ENCODE data around the gene ARL8A. TPM values are rescaled to one million over a fixed set of nuclear protein-coding genes. Genes with fewer than 3 reads are reported as not detected.
"Not testable (repeated sequence)": the region's sequence is repeated elsewhere in the genome, so short reads cannot be mapped to it uniquely, and the experiment has no call there.

ARL8A gene
- total RNA-seq, 2 donors from 2014 or later, result 72.8 to 82.0 TPM

GRCh38 chr1:202145068-202145743 lies 669 bp upstream of the ARL8A start:
- Mint-ChIP-seq H3K27ac (no peak overlapping the region), H3K4me3 (peak overlapping the region; percentile 80), H3K9me3 (no peaks in the 10 kb centered on the region), H3K36me3 (ENCODE audit: low read depth) (peaks cover 6% of the 10 kb centered on the region), H3K27me3 (ENCODE audit: insufficient read depth) (peaks cover 8% of the 10 kb centered on the region), H3K4me1 (peaks cover 22% of the 10 kb centered on the region)
- no peak for TF ChIP-seq CTCF (conservative IDR thresholded peaks at IDR 0.05)
- peak; percentile 50 for DNase-seq
- WGBS, 2 experiments (ENCODE audit: insufficient coverage in 1 of 2, insufficient read length in 1 of 2), result 9 to 35% methylated on average over 3 to 13 of the region's 13 CpGs
- peaks cover 16% of the 10 kb centered on the region for H3K36me3 ChIP-seq (ENCODE audit: control insufficient read depth, insufficient read depth, low read length)
- peak overlapping the region; percentile 84 for H3K4me3 ChIP-seq (ENCODE audit: low read length)
- no peaks in the 10 kb centered on the region for H3K4me1 ChIP-seq (ENCODE audit: control insufficient read depth, insufficient read depth, low read length)
- H3K9me3 ChIP-seq (ENCODE audit: control insufficient read depth, low read length), result no peaks in the 10 kb centered on the region
- H3K27me3 ChIP-seq (ENCODE audit: control insufficient read depth, insufficient read depth, low read length, poor library complexity, severe bottlenecking), result no peaks in the 10 kb centered on the region
- peak overlapping the region; percentile 53 for H3K9ac ChIP-seq (ENCODE audit: extremely low read depth, low read length, poor library complexity, severe bottlenecking)
- H3K27ac ChIP-seq (ENCODE audit: low read depth, low read length), result no peak overlapping the region

- Histone ChIP-seq H3K27ac (ENCODE audit: low read depth, low read length) (no peak overlapping the region), H3K9ac (ENCODE audit: extremely low read depth, low read length, poor library complexity, severe bottlenecking) (peak overlapping the region; percentile 29), H3K4me1 (ENCODE audit: control insufficient read depth, insufficient read depth, low read length) (no peaks in the 10 kb centered on the region), H3K9me3 (ENCODE audit: control insufficient read depth, low read length) (no peaks in the 10 kb centered on the region), H3K4me3 (ENCODE audit: low read length) (peak overlapping the region; percentile 84), H3K27me3 (ENCODE audit: control insufficient read depth, insufficient read depth, low read length, poor library complexity, severe bottlenecking) (no peaks in the 10 kb centered on the region), H3K36me3 (ENCODE audit: control insufficient read depth, insufficient read depth, low read length) (peaks cover 16% of the 10 kb centered on the region)
- Mint-ChIP-seq H3K4me1 (peaks cover 22% of the 10 kb centered on the region), H3K4me3 (peak overlapping the region; percentile 80), H3K9me3 (no peaks in the 10 kb centered on the region), H3K27me3 (ENCODE audit: insufficient read depth) (peaks cover 8% of the 10 kb centered on the region), H3K36me3 (ENCODE audit: low read depth) (peaks cover 6% of the 10 kb centered on the region), H3K27ac (peak overlapping the region; percentile 61)
- WGBS, 2 experiments (ENCODE audit: insufficient coverage in 1 of 2, insufficient read length in 1 of 2), result 0% methylated on average over 11 to 58 of the region's 58 CpGs
- DNase-seq, result peak; percentile 56
- TF ChIP-seq CTCF (conservative IDR thresholded peaks at IDR 0.05), result no peak
Measured at GRCh38 chr1:202143768-202144401, 652 bp downstream of the ARL8A start.

- no peaks in the 10 kb centered on the region for H3K4me1 ChIP-seq (ENCODE audit: control insufficient read depth, insufficient read depth, low read length)
- H3K9ac ChIP-seq (ENCODE audit: extremely low read depth, low read length, poor library complexity, severe bottlenecking), result peak overlapping the region; percentile 29
- peak overlapping the region; percentile 84 for H3K4me3 ChIP-seq (ENCODE audit: low read length)
- 53 to 66% methylated on average over 10 to 17 of the region's 17 CpGs for WGBS, 2 experiments (ENCODE audit: insufficient coverage in 1 of 2, insufficient read length in 1 of 2)
- peak; percentile 50 for DNase-seq
- peaks cover 23% of the 10 kb centered on the region for H3K36me3 ChIP-seq (ENCODE audit: control insufficient read depth, insufficient read depth, low read length)
- no peaks in the 10 kb centered on the region for H3K9me3 Mint-ChIP-seq
- peaks cover 22% of the 10 kb centered on the region for H3K4me1 Mint-ChIP-seq
- H3K27me3 ChIP-seq (ENCODE audit: control insufficient read depth, insufficient read depth, low read length, poor library complexity, severe bottlenecking), result no peaks in the 10 kb centered on the region
- peak overlapping the region; percentile 61 for H3K27ac Mint-ChIP-seq
- no peak overlapping the region for H3K27ac ChIP-seq (ENCODE audit: low read depth, low read length)
- peaks cover 10% of the 10 kb centered on the region for H3K36me3 Mint-ChIP-seq (ENCODE audit: low read depth)
- peak overlapping the region; percentile 80 for H3K4me3 Mint-ChIP-seq
- H3K27me3 Mint-ChIP-seq (ENCODE audit: insufficient read depth), result peaks cover 8% of the 10 kb centered on the region
- no peaks in the 10 kb centered on the region for H3K9me3 ChIP-seq (ENCODE audit: control insufficient read depth, low read length)
- no peak for TF ChIP-seq CTCF (conservative IDR thresholded peaks at IDR 0.05)
Measured at GRCh38 chr1:202143011-202143767, 1.3 kb downstream of the ARL8A start.

GRCh38 chr1:202141468-202141867 lies 3.1 kb downstream of the ARL8A start:
- H3K9ac ChIP-seq (ENCODE audit: extremely low read depth, low read length, poor library complexity, severe bottlenecking); DNase-seq; H3K9me3 Mint-ChIP-seq; H3K27ac ChIP-seq (ENCODE audit: low read depth, low read length); H3K9me3 ChIP-seq (ENCODE audit: control insufficient read depth, low read length); H3K4me3 ChIP-seq (ENCODE audit: low read length); H3K4me1 ChIP-seq (ENCODE audit: control insufficient read depth, insufficient read depth, low read length); H3K4me3 Mint-ChIP-seq; H3K27me3 Mint-ChIP-seq (ENCODE audit: insufficient read depth); H3K27me3 ChIP-seq (ENCODE audit: control insufficient read depth, insufficient read depth, low read length, poor library complexity, severe bottlenecking): not testable (repeated sequence)
- H3K36me3 ChIP-seq (ENCODE audit: control insufficient read depth, insufficient read depth, low read length), result peaks cover 36% of the 10 kb centered on the region
- peaks cover 22% of the 10 kb centered on the region for H3K4me1 Mint-ChIP-seq
- peaks cover 21% of the 10 kb centered on the region for H3K36me3 Mint-ChIP-seq (ENCODE audit: low read depth)
- peak overlapping the region; percentile 35 for H3K27ac Mint-ChIP-seq
- 94% methylated on average over 3 of the region's 3 CpGs; no CpG with 5 or more reads in 1 of the 2 experiments for WGBS, 2 experiments (ENCODE audit: insufficient coverage in 1 of 2, insufficient read length in 1 of 2)
